CD4-positive, alpha-beta T cell (primary cell): ENCODE measurements around the gene KNDC1. TPM values are rescaled to one million over a fixed set of nuclear protein-coding genes. Genes with fewer than 3 reads are reported as not detected.

ENCODE experiments used
- ATAC-seq: fragments of 200-7000 bp; cut with Tn5 transposase; one replicate; pipeline ENCODE4 v1.10.0; 2022; ENCODE audit warnings: mild to moderate bottlenecking; ENCODE audit not compliant: poor library complexity
- CTCF ChIA-PET: fragments of 350-600 bp; sonication (Branson Sonifier 250); formaldehyde crosslinking; loops from one replicate; lab custom pipeline; 2021; ENCODE audit warnings: antibody characterized with exemption, inconsistent platforms; lab: Charles Lee
- POLR2A ChIA-PET: fragments of 350-600 bp; sonication (Branson Sonifier 250); formaldehyde crosslinking; loops from one replicate; lab custom pipeline; 2021; ENCODE audit warnings: antibody characterized with exemption, inconsistent platforms; lab: Charles Lee
- DNase-seq, 14 experiments: peaks; one replicate each; pipeline ENCODE4 v3.0.0-alpha.2; 2013 to 2020; ENCODE audit warnings: mixed read lengths in 2 of 14
- H3K27ac ChIP-seq, 2 donors: one replicate each; pipeline versions ENCODE4 v1.5.1 to v1.7.0; 2013; ENCODE audit warnings: low read length in 2 of 2, low read depth in 1 of 2, mild to moderate bottlenecking in 1 of 2
- H3K27me3 ChIP-seq, 2 experiments: 1 replicate in 1 of 2; 2 replicates in 1 of 2; pipeline versions ENCODE4 v1.6.1 to v1.7.0; 2013; ENCODE audit warnings: low read length in 2 of 2, control low read depth in 1 of 2, mild to moderate bottlenecking in 1 of 2, moderate library complexity in 1 of 2; ENCODE audit not compliant: insufficient read depth in 2 of 2, control insufficient read depth in 1 of 2
- H3K36me3 ChIP-seq: one replicate; pipeline ENCODE4 v1.6.1; 2013; ENCODE audit warnings: low read length, control low read depth; ENCODE audit not compliant: insufficient read depth
- H3K4me1 ChIP-seq: one replicate; pipeline ENCODE4 v1.6.1; 2013; ENCODE audit warnings: low read length, control low read depth; ENCODE audit not compliant: insufficient read depth
- H3K4me3 ChIP-seq: one replicate; pipeline ENCODE4 v1.5.1; 2013; ENCODE audit warnings: mild to moderate bottlenecking, low read length, moderate library complexity
- H3K9me3 ChIP-seq, 2 experiments: 1 replicate in 1 of 2; 2 replicates in 1 of 2; pipeline versions ENCODE4 v1.6.1 to v1.7.0; 2013; ENCODE audit warnings: low read length in 2 of 2, mild to moderate bottlenecking in 2 of 2, control low read depth in 1 of 2, moderate library complexity in 1 of 2; ENCODE audit not compliant: control insufficient read depth in 1 of 2, insufficient read depth in 1 of 2
- H3K27ac Mint-ChIP-seq: one replicate; pipeline ENCODE4 v1.8.0; 2020; ENCODE audit warnings: mixed read lengths
- H3K27me3 Mint-ChIP-seq: one replicate; pipeline ENCODE4 v1.8.0; 2021; ENCODE audit warnings: mixed read lengths
- H3K36me3 Mint-ChIP-seq: one replicate; pipeline ENCODE4 v1.8.0; 2021; ENCODE audit warnings: low read depth, mixed read lengths
- H3K4me1 Mint-ChIP-seq: one replicate; pipeline ENCODE4 v1.8.0; 2021; ENCODE audit warnings: low read depth, mixed read lengths
- H3K4me3 Mint-ChIP-seq: one replicate; pipeline ENCODE4 v1.8.0; 2020; ENCODE audit warnings: mild to moderate bottlenecking, mixed read lengths
- H3K9me3 Mint-ChIP-seq: one replicate; pipeline ENCODE4 v1.8.0; 2020; ENCODE audit warnings: mixed read lengths
- CTCF ChIP-seq: fragments of 200-600 bp; IDR thresholded peaks from one replicate; pipeline ENCODE4 v1.8.0; 2022; ENCODE audit warnings: antibody characterized with exemption, mild to moderate bottlenecking
- intact Hi-C, 2 experiments: fragments of 100-400 bp; cut with DNase I in 1 of 2; cut with micrococcal nuclease in 1 of 2; formaldehyde crosslinking; loops; one replicate each; pipeline versions ENCODE4 v1.15.1 to v1.9.0; 2023 to 2025; cut with DNase I, micrococcal nuclease
- total RNA-seq, 174 experiments: library from RNA in 2 of 174; stranded (reverse) in 2 of 174; gene quantifications; one replicate each; pipeline ENCODE4 v1.2.3 and lab custom pipeline; 2021 to 2026

Gene KNDC1
- total RNA-seq, 2 experiments from 2014 or later: not detected

GRCh38 chr10:133139551-133140065, 20.4 kb upstream of the KNDC1 start:
- no peak for ATAC-seq
- Histone ChIP-seq H3K4me3 (no peak overlapping the region), H3K4me1 (peaks cover 5% of the 10 kb centered on the region), H3K27ac (no peak overlapping the region), H3K27me3 (peaks cover 3 to 9% of the 10 kb centered on the region in 2 experiments), H3K9me3 (peaks cover 0 to 3% of the 10 kb centered on the region in 2 experiments), H3K36me3 (no peaks in the 10 kb centered on the region)
- peaks cover 17% of the 10 kb centered on the region for H3K27me3 Mint-ChIP-seq
- H3K4me1 Mint-ChIP-seq: peaks cover 6% of the 10 kb centered on the region
- peak in 3 of 14 experiments; percentile 3 to 25 (median 8) for DNase-seq
- CTCF ChIA-PET: no interaction called here
- no peak for TF ChIP-seq CTCF
- H3K4me3 Mint-ChIP-seq: no peak overlapping the region
- H3K36me3 Mint-ChIP-seq: no peaks in the 10 kb centered on the region
- no peaks in the 10 kb centered on the region for H3K9me3 Mint-ChIP-seq
- intact Hi-C loops: loop anchor here (5.0 kb wide), 3 partner anchors 123 to 178 kb away; partner anchors contain the start of gene ADAM8 (in 1 of the 2)
- no peak overlapping the region for H3K27ac Mint-ChIP-seq
- POLR2A ChIA-PET: no interaction called here

GRCh38 chr10:133140417-133141143, 19.4 kb upstream of the KNDC1 start:
- no peak for TF ChIP-seq CTCF
- DNase-seq (peak in 2 of 14 experiments; percentile 2 to 31), ATAC-seq (no peak)
- POLR2A ChIA-PET: no interaction called here
- peaks cover 0 to 3% of the 10 kb centered on the region in 2 experiments for H3K9me3 ChIP-seq
- CTCF ChIA-PET: no interaction called here
- H3K4me1 ChIP-seq: peaks cover 5% of the 10 kb centered on the region
- H3K36me3 ChIP-seq: no peaks in the 10 kb centered on the region
- H3K27ac ChIP-seq: no peak overlapping the region
- Mint-ChIP-seq H3K9me3 (no peaks in the 10 kb centered on the region), H3K27ac (no peak overlapping the region), H3K36me3 (no peaks in the 10 kb centered on the region), H3K4me3 (no peak overlapping the region), H3K4me1 (peaks cover 6% of the 10 kb centered on the region), H3K27me3 (peaks cover 27% of the 10 kb centered on the region)
- H3K27me3 ChIP-seq: peaks cover 8 to 9% of the 10 kb centered on the region in 2 experiments
- intact Hi-C loops: loop anchor here (5.0 kb wide), 3 partner anchors 122 to 177 kb away; partner anchors contain the start of gene ADAM8 (in 1 of the 2)
- H3K4me3 ChIP-seq: no peak overlapping the region

- no peaks in the 10 kb centered on the region for H3K36me3 Mint-ChIP-seq
- peaks cover 6% of the 10 kb centered on the region for H3K4me1 Mint-ChIP-seq
- CTCF ChIA-PET: no interaction called here
- no peak overlapping the region for H3K4me3 ChIP-seq
- intact Hi-C loops: loop anchor here (5.0 kb wide), 3 partner anchors 121 to 176 kb away; partner anchors contain the start of gene ADAM8 (in 1 of the 2)
- POLR2A ChIA-PET: no interaction called here
- H3K27ac ChIP-seq: no peak overlapping the region
- no peaks in the 10 kb centered on the region for H3K9me3 Mint-ChIP-seq
- H3K27me3 ChIP-seq: peaks cover 8 to 9% of the 10 kb centered on the region in 2 experiments
- TF ChIP-seq CTCF: no peak
- ATAC-seq: no peak
- peaks cover 5% of the 10 kb centered on the region for H3K4me1 ChIP-seq
- H3K27me3 Mint-ChIP-seq: peaks cover 30% of the 10 kb centered on the region
- H3K4me3 Mint-ChIP-seq: no peak overlapping the region
- no peaks in the 10 kb centered on the region for H3K36me3 ChIP-seq
- peak in 3 of 14 experiments; percentile 1 to 31 (median 11) for DNase-seq
- H3K9me3 ChIP-seq: peaks cover 0 to 3% of the 10 kb centered on the region in 2 experiments
- H3K27ac Mint-ChIP-seq: no peak overlapping the region
These were observed 18.7 kb upstream of the KNDC1 start for GRCh38 chr10:133141144-133141957.
